ENCODE results near the gene UTP20. TPM values are rescaled to one million over a fixed set of nuclear protein-coding genes. Genes with fewer than 3 reads are reported as not detected.
A peak's percentile ranks its signal among the peaks of the same experiment; 100 is the strongest.
"Not testable (repeated sequence)": the region's sequence is repeated elsewhere in the genome, so short reads cannot be mapped to it uniquely, and the experiment has no call there.

UTP20 gene
- total RNA-seq, 1 donor, result 18.8 TPM

- H3K27me3 ChIP-seq (ENCODE audit: insufficient read depth, low read length), result no peaks in the 10 kb centered on the region
- H3K4me2 ChIP-seq (ENCODE audit: insufficient read depth, low read length), result peak within 1 kb of the TSS; percentile 80
- H4K20me1 ChIP-seq (ENCODE audit: insufficient read depth, low read length), result peaks cover 31% of the 10 kb centered on the region
- peaks cover 5% of the 10 kb centered on the region for H3K36me3 ChIP-seq (ENCODE audit: insufficient read depth, low read length)
- no peaks in the 10 kb centered on the region for H3K9me3 ChIP-seq (ENCODE audit: low read depth, low read length)
- peak within 1 kb of the TSS; percentile 95 for H3K4me3 ChIP-seq (ENCODE audit: insufficient read depth, low read length)
- H3K4me1 ChIP-seq (ENCODE audit: insufficient read depth, low read length), result peaks cover 10% of the 10 kb centered on the region
- peak; percentile 95 for DNase-seq (ENCODE audit: insufficient read length, low spot score, missing footprints)
- peak within 1 kb of the TSS; percentile 99 for H3K27ac ChIP-seq (ENCODE audit: low read depth, low read length)
- H3K79me2 ChIP-seq (ENCODE audit: insufficient read depth, low read length), result peaks cover 50% of the 10 kb centered on the region
- H2AFZ ChIP-seq (ENCODE audit: low read length), result peak within 1 kb of the TSS; percentile 91
- TF ChIP-seq CTCF (IDR thresholded peaks at IDR 0.05; ENCODE audit: extremely low read depth, low read depth, low read length), result no peak
Observed at GRCh38 chr12:101407436-101408345, 127.8 kb downstream of the UTP20 start, which contains the start of gene ARL1. TSS of gene ARL1 (minus strand) at chr12:101407772. CDS start at chr12:101407645, 127 bp downstream.

- not testable (repeated sequence) for H3K36me3 ChIP-seq (ENCODE audit: insufficient read depth, low read length); H3K27me3 ChIP-seq (ENCODE audit: insufficient read depth, low read length); H3K4me2 ChIP-seq (ENCODE audit: insufficient read depth, low read length); H2AFZ ChIP-seq (ENCODE audit: low read length); H3K27ac ChIP-seq (ENCODE audit: low read depth, low read length); H3K9me3 ChIP-seq (ENCODE audit: low read depth, low read length); H3K4me3 ChIP-seq (ENCODE audit: insufficient read depth, low read length); H3K4me1 ChIP-seq (ENCODE audit: insufficient read depth, low read length)
- peak; percentile 9 for DNase-seq (ENCODE audit: insufficient read length, low spot score, missing footprints)
- Histone ChIP-seq H3K79me2 (ENCODE audit: insufficient read depth, low read length) (peaks cover 25% of the 10 kb centered on the region), H4K20me1 (ENCODE audit: insufficient read depth, low read length) (peaks cover 17% of the 10 kb centered on the region)
Observed at GRCh38 chr12:101410169-101410568, 130.3 kb downstream of the UTP20 start.

GRCh38 chr12:101414533-101415119, 134.7 kb downstream of the UTP20 start:
- peak; percentile 57 for TF ChIP-seq CTCF (IDR thresholded peaks at IDR 0.05; ENCODE audit: extremely low read depth, low read depth, low read length)

GRCh38 chr12:101415228-101415627, 135.3 kb downstream of the UTP20 start:
- H2AFZ ChIP-seq (ENCODE audit: low read length), result no peak overlapping the region
- no peak overlapping the region for H3K27ac ChIP-seq (ENCODE audit: low read depth, low read length)
- TF ChIP-seq CTCF (IDR thresholded peaks at IDR 0.05; ENCODE audit: extremely low read depth, low read depth, low read length), result no peak
- H3K4me2 ChIP-seq (ENCODE audit: insufficient read depth, low read length), result no peak overlapping the region
- no peaks in the 10 kb centered on the region for H3K36me3 ChIP-seq (ENCODE audit: insufficient read depth, low read length)
- H3K27me3 ChIP-seq (ENCODE audit: insufficient read depth, low read length), result no peaks in the 10 kb centered on the region
- H3K79me2 ChIP-seq (ENCODE audit: insufficient read depth, low read length), result no peaks in the 10 kb centered on the region
- no peak overlapping the region for H3K4me3 ChIP-seq (ENCODE audit: insufficient read depth, low read length)
- no peaks in the 10 kb centered on the region for H4K20me1 ChIP-seq (ENCODE audit: insufficient read depth, low read length)
- H3K4me1 ChIP-seq (ENCODE audit: insufficient read depth, low read length), result no peaks in the 10 kb centered on the region
- no peaks in the 10 kb centered on the region for H3K9me3 ChIP-seq (ENCODE audit: low read depth, low read length)
- no peak for DNase-seq (ENCODE audit: insufficient read length, low spot score, missing footprints)

More at GRCh38 chr12:101414533-101415119, 134.7 kb downstream of the UTP20 start:
- no peak overlapping the region for H3K27ac ChIP-seq (ENCODE audit: low read depth, low read length)
- no peaks in the 10 kb centered on the region for H3K36me3 ChIP-seq (ENCODE audit: insufficient read depth, low read length)
- DNase-seq (ENCODE audit: insufficient read length, low spot score, missing footprints), result peak; percentile 82
- H3K4me1 ChIP-seq (ENCODE audit: insufficient read depth, low read length), result no peaks in the 10 kb centered on the region
- no peak overlapping the region for H3K4me3 ChIP-seq (ENCODE audit: insufficient read depth, low read length)
- no peaks in the 10 kb centered on the region for H3K27me3 ChIP-seq (ENCODE audit: insufficient read depth, low read length)
- no peaks in the 10 kb centered on the region for H4K20me1 ChIP-seq (ENCODE audit: insufficient read depth, low read length)
- no peak overlapping the region for H2AFZ ChIP-seq (ENCODE audit: low read length)
- no peaks in the 10 kb centered on the region for H3K9me3 ChIP-seq (ENCODE audit: low read depth, low read length)
- no peak overlapping the region for H3K4me2 ChIP-seq (ENCODE audit: insufficient read depth, low read length)
- H3K79me2 ChIP-seq (ENCODE audit: insufficient read depth, low read length), result no peaks in the 10 kb centered on the region

GRCh38 chr12:101422066-101422465, 142.2 kb downstream of the UTP20 start:
- not testable (repeated sequence) for H2AFZ ChIP-seq (ENCODE audit: low read length); H4K20me1 ChIP-seq (ENCODE audit: insufficient read depth, low read length); H3K27me3 ChIP-seq (ENCODE audit: insufficient read depth, low read length); H3K36me3 ChIP-seq (ENCODE audit: insufficient read depth, low read length); H3K4me2 ChIP-seq (ENCODE audit: insufficient read depth, low read length); H3K4me1 ChIP-seq (ENCODE audit: insufficient read depth, low read length); DNase-seq (ENCODE audit: insufficient read length, low spot score, missing footprints); H3K9me3 ChIP-seq (ENCODE audit: low read depth, low read length); H3K79me2 ChIP-seq (ENCODE audit: insufficient read depth, low read length); H3K4me3 ChIP-seq (ENCODE audit: insufficient read depth, low read length); H3K27ac ChIP-seq (ENCODE audit: low read depth, low read length)
